GM21786 (cell line): ENCODE data around the gene EFCAB10.

Source experiments
- ATAC-seq: cut with Tn5 transposase; IDR thresholded peaks from one replicate; pipeline ENCODE4 v1.9.1; 2021; ENCODE audit not compliant: unreplicated experiment

Gene EFCAB10, protein sequence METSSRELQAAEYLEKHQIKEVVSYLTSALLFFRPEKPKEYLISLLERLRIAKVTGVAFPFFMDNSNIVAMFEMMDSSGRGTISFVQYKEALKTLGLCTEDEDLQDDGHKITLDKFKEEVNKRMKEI

DNA sequence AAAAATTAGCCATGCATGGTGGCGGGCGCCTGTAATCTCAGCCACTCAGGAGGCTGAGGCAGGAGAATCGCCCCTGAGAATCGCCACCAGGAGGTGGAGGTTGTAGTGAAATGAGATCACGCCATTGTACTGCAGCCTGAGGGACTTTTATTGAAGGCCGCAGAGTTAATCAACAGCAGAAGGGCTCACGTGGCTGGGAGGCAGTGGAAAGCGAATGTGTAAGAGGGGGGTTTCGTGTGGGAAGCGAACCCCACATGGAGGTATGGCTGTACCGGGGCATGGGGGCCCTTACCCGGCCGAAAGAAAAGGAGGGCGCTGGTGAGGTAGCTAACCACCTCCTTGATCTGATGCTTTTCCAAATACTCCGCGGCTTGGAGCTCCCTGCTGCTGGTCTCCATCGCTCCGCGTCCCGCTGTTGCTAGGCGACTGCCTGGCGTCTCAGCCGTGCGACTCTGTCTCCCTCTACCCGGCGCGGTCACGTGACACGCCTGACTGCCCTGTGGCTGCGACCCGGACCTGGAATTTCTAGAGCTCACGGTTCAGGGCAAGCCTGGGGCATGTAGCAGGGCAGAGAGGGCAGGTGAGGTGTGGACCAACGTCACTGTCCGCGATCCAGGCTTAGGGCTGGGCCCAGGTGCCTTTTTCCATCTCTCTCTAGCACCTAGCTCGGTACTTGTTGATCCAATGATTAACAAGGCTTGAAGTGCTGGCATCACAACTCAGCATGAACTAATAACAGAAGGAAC, at the start of gene EFCAB10:
EFCAB10 (minus strand) TSS at position 428 of the 746 bp plus-strand sequence; CDS start at position 398, 30 bp downstream.
- peak; percentile 77 for ATAC-seq

DNA sequence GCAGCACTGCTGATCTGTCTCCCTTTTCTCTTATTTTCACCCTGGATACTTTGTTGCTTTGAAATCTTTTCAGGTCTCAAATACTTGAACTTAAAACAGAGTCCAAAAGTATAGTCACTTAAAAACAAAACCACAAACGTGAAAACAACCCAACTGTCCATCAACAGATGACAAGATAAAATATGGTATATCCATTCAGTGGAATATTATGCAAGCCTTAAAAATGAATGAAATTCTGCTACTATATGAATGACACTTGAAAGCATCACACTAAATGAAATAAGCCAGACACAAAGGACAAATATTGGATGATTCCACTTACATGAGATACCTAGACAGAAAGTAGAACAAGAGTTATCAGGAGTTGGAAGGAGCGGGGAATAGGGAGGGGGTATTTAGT, 44.7 kb upstream of the EFCAB10 start:
- ATAC-seq, result no peak

DNA sequence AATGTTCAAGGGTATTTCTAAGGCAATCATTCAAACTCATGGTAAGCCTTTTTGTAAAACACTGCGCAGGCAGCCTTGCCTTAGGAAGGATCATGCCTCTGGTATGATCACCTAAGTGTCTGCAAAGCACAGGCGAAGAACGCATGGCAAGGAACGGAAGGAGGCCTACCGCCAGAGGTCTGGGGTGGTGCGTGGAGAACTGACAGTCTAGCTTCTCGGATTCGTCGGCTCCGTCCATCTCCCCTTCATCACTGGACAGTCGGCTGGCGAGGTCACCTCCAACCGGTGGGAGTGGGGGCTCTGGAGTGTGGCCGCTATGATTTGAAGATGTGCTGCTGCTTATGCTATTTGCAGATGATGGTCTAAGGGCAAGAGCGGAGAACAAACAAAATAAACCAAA, 42.6 kb upstream of the EFCAB10 start:
- no peak for ATAC-seq

DNA sequence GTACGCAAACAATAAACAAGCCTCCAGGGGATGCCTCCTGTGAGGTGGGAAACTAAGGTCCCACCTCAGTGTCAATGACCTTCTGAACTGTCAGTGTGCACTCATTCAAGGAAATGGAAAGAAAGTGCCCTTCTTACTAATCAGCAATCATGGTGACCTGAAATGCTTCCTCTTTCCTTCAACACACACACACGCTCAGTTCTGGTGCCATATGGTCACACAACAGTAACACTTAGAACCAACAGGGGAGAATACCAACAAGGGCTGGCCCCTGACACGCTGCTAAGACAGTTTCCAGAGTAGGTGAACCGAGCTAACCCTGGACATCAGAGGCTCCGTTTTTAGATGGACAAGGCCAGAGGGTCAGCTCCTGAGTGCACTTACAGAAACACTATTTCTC, 42.1 kb upstream of the EFCAB10 start:
- ATAC-seq, result no peak

DNA sequence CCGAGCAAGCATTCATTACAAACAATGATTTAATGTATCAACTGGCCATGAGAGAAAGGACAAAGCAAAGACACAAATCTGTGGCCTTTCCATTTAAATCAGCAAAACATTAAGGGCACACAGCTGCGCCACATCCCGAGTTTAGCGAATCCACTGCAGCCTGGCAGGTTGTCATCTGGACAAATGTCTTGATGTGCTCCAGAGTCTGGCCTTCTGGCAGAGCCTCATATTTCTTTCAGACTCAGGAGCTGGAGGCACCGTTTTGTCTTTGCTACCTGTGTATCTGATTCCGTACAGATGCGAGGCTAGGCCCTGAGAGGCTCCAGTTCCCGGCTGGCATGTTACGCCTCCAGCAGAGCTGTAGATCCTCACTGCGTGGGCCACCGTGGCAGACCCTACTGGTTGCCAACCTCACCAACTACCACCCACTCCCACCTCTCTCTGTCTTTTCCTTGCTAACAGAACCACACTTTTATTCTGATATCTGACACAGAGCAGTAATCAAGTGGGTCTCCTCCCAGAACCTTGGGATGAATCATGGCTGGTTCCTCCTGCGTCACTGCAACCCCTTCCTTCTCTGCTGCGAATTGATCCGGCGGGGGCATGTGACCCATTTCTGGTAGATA, 40.9 kb upstream of the EFCAB10 start:
- ATAC-seq, result no peak

DNA sequence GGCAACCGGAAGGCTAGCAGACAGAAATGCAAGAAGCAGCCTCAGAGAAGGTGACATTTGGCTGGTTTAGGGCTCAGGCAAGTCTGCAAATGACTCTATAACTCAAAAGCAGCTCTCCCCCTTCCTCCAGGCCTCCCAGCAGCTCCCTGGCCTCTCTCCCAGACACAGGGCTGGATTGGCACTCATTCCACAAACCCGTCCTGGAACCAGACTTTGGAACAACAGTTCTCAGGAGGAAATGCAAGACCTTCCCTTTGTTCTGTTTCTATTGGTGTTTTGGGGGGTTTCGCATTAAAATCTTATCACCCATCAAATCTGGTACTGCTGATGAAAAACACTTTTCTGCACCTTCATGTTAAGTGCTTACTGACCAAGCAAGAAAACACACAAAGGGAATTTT, 40.3 kb upstream of the EFCAB10 start:
- ATAC-seq, result no peak

DNA sequence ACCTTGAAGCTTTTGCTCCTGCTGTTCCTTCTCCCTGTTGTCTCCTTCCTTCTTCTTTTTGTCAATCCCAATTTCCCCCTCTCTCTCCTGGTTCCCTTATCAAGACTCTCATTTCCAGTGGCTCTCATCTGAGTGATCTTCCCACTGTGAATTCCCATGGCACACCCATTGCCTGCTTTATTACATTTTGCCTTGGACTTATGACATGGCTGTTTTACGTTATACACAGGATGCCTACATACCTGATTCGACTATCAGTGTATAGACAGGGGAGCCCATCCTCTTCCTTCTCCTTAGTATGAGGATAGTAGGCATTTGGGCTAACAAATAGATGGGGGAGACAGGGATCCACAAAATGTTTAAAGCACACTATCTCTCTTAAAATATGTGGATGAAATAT, 39.9 kb upstream of the EFCAB10 start:
- no peak for ATAC-seq

DNA sequence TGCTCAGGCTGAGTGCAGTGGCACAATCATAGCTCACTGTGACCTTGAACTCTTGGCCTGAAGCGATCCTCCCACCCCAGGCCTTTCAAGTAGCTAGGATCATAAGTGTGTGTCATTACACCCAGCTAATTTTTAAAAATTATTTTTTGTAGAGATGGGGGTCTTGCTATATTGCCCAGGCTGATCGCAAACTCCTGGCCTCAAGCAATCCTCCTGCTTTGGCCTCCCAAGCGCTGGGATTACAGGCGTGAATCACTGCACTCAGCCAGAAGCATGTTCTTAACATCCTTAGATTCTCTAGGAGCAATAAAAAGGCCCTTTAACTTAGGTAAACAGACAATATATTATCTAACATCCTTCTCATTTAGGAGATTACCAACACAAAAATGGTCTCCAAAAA, 38.3 kb upstream of the EFCAB10 start:
- ATAC-seq, result no peak

DNA sequence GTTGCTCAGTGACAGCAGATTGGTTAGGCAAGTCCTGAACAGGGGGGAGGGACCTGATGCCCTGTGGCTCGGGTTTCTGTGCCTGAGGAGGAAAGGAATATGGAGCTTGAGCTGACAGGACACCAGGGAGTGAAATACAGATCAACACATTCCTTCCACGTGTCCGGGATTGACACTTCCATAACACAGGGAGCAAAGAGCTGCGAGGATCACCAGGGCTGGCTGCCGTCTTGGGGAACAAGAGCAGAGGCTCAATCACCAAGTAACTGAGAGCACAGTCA, 36.7 kb upstream of the EFCAB10 start:
- no peak for ATAC-seq

DNA sequence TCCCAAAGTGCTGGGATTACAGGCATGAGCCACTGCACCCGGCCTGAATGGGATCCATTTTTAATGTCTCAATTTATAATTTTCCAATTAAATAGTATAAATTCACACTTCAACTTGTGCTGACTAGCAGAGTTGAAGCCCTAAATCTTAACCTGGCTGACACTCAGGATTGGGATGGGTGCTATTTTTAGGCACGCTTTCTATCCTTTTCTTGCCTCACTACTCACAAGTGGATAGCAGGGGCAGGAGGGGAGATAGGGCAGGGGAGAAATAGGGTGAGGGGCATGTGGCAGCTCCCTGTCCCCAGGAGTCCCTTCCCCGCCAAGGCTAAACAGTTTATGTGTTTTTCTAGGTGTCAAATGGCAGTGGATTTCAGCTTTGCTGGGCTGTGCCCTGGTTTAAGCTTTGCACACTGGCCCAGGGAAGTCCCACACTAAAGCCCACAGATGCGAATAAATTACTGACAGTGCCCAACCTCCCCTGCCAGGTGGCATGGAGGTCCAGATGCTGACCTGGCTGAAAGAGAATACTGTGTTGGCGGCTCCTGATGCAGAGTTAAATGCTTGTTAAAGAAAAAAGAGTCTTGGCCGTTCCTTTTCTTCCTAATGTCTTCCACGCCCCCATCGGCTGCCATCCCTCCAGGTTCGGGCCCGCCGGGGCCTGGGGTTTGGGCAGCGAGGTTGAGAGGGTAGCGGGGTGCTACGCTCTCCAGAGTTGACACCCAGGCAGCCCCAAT, 36.2 kb upstream of the EFCAB10 start:
- no peak for ATAC-seq

DNA sequence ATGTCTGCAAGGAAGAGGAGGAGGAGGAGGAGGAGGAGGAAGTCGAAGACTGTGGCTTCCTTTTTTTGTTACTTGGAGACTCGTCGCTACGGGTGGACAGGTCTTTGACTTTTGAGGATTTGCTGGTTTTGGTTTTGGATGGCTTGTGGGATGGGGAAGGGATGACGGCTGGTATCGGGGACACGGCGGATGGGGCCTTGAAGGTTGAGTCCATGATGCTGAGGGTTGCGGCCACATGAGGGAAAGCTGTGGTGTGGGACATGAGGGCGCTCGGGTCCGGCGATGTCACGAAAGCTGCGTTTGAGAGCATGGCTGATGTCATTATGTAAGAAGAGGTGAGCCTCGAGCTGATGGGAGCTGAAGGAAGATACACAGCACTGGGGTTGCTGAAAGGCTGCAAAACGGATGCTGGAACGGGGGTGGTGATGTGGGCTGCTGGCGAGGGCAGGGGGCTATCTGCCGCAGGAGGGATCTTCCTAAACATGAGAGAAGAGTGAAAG, 33.1 kb upstream of the EFCAB10 start:
- ATAC-seq, result no peak

DNA sequence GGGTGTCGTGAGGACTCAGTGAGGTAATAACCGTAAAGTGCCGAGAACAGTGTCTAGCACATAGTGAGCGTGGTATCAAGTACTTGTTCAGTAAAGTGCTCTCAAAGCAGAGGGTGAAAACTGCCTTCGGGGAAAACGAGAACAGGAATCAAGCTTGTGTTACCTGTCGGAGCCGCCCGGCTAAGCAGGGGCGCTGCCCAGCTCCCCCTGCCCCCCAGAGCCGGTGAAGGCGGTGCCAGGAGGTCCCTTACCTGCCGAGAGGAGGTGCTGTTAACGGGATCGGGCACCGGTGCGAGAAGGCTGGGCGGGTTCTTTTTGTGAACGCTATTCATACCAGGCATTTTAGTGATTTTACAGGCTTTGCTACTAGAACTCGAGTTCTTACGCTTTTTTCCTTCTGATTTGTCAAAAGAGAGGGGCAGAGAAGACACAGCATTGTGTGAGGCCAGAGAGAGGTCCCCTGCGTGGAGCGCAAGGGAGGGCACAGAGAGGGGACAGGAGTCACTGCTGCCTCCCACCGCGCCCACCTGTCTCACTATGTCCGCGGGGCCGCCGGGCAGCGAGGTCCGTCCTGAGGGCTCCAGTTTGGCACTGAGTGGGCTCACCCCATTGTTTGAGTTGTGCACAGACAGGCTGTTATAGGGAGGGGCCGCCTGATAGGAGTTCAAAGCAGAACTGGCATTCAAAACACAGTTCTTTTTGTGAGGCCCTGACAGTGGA, 32.5 kb upstream of the EFCAB10 start:
- ATAC-seq, result no peak

DNA sequence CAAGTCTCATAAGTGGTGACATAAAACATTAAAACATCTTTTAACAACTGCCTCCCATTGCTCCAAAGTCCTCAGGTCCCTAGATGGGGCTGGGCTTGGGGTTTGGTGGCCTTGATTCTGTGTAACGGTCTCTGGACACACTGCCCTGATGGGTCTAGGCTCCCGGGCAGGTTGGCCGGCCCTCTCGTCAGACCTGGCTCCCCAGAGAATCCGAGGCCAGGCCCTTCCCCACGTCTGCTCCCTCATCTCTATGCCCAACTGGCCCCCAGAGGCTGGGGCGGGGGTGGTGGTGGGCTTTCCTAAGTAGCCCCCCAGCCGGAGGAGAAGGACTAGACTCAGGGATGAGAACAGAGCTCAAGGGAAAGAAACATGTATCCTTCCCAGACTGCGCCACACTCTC, 31.5 kb upstream of the EFCAB10 start:
- ATAC-seq, result no peak

DNA sequence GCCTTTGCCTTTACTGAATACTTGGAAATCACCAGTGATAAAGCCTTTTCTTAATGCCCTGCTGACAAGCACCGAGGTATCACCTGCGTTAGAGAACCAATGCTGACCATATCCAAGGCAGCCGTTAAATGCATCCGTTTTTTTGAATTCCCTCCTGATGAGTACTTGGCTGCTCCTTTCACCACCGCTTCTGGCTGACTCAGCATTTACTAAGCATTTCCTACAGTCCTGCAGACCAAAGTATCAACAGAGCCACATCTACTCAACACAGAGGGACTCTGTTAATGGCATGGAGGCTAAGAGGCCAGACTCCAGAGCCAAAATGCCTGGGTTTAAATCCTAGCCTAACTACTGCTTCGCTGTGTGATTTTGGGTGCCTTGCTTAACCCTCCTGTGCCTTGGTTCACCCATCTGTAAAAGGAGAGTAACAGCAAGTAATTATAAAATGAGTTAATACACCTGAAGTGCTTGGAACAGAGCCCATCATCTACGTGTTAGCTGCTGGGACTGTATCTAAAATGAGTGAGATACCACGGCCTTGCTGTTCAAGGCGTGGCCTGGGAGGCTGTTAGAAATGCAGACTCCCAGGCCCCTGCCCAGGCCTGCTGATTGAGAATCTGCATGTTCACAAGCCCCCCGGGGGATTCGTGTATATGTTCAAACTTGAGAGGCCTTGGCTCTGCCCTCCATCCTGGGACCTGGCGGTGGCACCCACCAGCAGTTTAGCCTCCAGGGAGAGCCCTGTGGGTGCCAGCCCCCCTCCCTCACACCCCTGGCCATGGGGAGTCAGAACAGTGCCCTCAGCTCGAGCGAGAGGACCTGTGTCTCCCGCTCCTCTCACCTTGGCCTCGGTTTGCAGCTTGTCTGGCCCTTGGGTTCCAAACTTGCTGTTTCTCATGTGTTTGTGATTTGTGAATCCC, 30.8 kb upstream of the EFCAB10 start:
- ATAC-seq, result no peak

DNA sequence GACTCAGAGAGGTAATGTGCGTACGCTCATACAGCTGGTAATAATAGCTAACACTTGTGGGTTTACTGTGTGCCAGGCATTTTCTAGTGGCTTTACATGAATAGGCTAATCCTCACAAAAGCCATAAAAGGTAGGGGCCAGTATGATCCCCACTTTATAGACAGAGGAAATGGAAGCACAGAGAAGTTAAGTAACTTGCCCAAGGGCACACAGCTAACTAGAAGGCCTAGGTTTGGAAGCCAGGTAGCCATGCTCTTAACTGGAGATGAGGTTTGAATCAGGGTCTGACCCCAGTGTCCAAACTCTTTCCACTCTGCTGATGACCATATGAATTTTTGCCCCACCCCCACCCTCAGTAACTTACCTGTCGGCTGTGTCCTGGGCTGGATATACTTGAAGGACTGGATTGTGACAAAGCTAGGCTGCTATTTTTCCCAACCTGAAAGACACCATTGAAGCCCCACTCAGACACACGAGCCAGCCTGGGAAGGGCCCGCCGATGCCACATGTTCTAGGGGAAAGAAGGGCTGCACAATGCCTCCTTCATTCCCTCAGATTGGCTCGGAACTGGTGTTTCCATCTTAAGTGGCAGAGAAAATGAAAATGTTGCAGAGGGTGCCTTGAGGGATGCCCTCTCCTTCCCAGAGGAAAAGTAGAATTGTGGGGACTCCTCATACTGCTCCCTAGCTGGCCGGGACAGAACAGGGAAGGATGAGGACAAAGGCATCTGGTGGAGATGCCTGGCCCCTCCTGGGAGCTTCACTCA, 29.1 kb upstream of the EFCAB10 start:
- no peak for ATAC-seq

DNA sequence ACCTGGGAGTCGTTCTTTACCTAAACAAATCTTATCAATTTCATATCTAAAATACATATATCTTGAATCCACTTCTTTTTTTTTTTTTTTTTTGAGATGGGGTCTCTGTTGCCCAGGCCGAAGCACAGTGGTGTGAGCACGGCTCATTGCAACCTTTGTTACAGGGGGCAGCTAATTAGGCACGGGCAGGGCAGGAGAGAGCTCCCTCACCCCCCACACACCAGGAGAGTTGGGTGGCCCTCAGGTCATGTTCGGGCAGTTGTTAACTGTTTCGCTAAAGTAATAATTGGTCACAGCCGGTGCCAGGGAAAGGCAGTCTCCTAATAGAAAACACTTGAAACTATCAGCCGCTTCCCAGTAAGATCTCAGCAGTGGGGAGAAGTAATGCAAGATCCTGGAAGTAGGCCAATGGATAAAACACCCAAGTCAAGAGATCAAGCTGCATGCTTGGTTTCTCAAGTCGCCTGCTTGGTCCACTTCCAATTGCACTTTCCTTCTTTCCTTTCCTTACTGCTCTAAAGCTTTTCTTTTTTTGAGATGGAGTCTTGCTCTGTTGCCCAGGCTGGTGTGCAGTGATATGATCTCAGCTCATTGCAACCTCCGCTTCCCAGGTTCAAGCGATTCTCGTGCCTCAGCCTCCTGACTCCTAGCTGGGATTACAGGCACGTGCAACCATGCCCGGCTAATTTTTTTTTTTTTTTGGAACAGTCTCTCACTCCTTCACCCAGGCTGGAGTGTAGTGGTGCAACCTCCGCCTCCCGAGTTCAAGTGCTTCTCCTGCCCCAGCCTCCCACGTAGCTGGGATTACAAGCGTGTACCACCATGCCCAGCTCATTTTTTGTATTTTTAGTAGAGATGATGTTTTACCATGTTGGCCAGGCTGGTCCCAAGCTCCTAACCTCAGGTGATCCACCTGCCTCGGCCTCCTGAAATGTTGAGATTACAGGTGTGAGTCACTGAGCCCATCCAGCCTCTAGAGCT, 21.3 kb upstream of the EFCAB10 start:
- no peak for ATAC-seq

DNA sequence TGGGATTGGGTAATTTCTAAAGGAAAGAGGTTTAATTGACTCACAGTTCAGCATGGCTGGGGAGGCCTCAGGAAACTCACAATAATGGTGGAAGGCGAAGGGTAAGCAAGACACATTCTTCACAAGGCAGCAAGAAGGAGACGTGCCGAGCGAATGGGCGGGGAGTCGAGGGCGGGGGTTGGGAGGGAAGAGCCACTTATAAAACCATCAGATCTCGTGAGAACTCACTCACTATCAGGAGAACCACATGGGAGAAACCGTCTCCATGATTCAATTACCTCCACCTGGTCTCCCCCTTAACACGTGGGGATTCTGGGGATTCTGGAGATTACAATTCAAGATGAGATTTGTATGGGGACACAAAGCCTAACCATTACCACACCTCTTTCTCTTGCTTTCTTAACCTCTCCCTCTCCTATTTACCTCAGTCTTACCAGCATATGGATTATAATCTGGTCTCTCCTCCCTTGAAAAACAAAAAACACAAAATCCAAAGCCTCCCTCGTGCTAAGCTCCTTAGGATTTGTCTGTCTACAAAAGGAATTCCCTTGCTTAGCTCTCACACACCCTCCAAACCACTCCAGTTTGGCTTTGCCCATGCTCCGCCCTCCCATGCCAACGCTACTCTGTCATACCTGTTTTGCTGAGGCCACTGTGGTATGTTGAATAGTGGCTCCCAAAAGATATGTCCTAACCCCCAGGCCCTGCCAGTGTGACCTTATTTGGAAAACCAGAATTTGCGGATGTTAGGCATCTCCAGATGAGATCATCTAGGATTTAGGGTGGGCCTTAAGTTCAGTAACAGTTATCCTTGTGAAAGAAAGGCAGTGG, 19.6 kb upstream of the EFCAB10 start:
- no peak for ATAC-seq
